ENCODE data around the gene CSE1L. TPM values are rescaled to one million over a fixed set of nuclear protein-coding genes. Genes with fewer than 3 reads are reported as not detected.
"Not testable (repeated sequence)": the region's sequence is repeated elsewhere in the genome, so short reads cannot be mapped to it uniquely, and the experiment has no call there.

The CSE1L gene
- total RNA-seq, 1 donor from 2014 or later: 40.7 TPM

GRCh38 chr20:49103647-49104364 lies 57.7 kb downstream of the CSE1L start:
- no peak overlapping the region for H3K27ac Mint-ChIP-seq (ENCODE audit: unreplicated experiment)
- no peaks in the 10 kb centered on the region for H3K27me3 Mint-ChIP-seq (ENCODE audit: low read depth)
- TF ChIP-seq CTCF (IDR thresholded peaks at IDR 0.05): no peak
- no peak overlapping the region for H3K4me3 Mint-ChIP-seq (ENCODE audit: unreplicated experiment)
- no peak for DNase-seq (ENCODE audit: low spot score)
- H3K36me3 Mint-ChIP-seq (ENCODE audit: low read depth): peaks cover 23% of the 10 kb centered on the region
- H3K9me3 Mint-ChIP-seq (ENCODE audit: low read depth): no peaks in the 10 kb centered on the region
- H3K4me1 Mint-ChIP-seq (ENCODE audit: low read depth): no peaks in the 10 kb centered on the region

GRCh38 chr20:49104365-49104648 lies 58.2 kb downstream of the CSE1L start:
- Mint-ChIP-seq H3K9me3 (ENCODE audit: low read depth) (no peaks in the 10 kb centered on the region), H3K4me1 (ENCODE audit: low read depth) (no peaks in the 10 kb centered on the region), H3K36me3 (ENCODE audit: low read depth) (peaks cover 22% of the 10 kb centered on the region), H3K27me3 (ENCODE audit: low read depth) (no peaks in the 10 kb centered on the region), H3K27ac (ENCODE audit: unreplicated experiment) (no peak overlapping the region), H3K4me3 (ENCODE audit: unreplicated experiment) (no peak overlapping the region)
- no peak for TF ChIP-seq CTCF (IDR thresholded peaks at IDR 0.05)
- DNase-seq (ENCODE audit: low spot score): no peak

DNA sequence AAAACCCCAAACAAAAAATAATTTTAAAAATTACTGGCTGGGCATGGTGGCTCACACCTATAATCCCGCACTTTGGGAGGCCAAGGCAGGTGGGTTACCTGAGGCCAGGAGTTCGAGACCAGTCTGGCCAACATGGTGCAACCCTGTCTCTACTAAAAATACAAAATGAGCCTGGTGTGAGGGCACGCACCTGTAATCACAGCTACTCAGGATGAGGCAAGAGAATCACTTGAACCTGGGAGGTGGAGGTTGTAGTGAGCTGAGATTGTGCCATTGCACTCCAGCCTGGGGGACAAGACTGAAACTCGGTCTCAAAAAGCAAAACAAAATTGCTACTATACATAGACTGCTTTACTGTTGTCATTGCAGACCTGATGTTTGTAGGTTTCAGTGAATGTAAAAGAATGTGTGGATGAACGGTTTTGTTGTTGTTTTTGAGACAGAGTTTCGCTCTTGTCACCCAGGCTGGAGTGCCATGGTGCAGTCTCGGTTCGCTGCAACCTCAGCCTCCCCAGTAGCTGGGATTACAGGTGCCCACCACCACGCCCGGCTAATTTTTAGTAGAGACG lies 59.0 kb downstream of the CSE1L start:
- not testable (repeated sequence) for H3K27ac Mint-ChIP-seq (ENCODE audit: unreplicated experiment); H3K4me3 Mint-ChIP-seq (ENCODE audit: unreplicated experiment); H3K4me1 Mint-ChIP-seq (ENCODE audit: low read depth); H3K9me3 Mint-ChIP-seq (ENCODE audit: low read depth); H3K27me3 Mint-ChIP-seq (ENCODE audit: low read depth); DNase-seq (ENCODE audit: low spot score)
- peaks cover 21% of the 10 kb centered on the region for H3K36me3 Mint-ChIP-seq (ENCODE audit: low read depth)

DNA sequence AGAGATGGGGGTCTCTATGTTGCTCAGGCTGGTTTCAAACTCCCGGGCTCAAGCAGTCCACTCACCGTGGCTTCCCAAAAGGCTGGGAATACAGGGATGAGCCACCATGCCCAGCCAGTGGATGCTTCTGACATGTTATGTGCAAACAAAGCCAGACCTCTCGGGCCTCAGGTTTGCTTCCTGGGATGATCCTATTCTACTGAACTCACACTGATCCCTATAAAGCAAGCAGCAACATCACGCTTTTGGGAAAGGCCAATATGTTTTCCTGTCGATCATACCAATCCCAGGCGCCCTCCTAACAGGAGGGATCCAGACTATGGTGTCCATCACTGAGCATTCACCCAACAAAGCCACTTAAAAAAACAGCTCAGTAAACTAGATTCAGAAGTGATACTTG lies 60.2 kb downstream of the CSE1L start:
- no peak for DNase-seq (ENCODE audit: low spot score)
- TF ChIP-seq CTCF (IDR thresholded peaks at IDR 0.05): no peak
- Mint-ChIP-seq H3K4me3 (ENCODE audit: unreplicated experiment) (no peak overlapping the region), H3K9me3 (ENCODE audit: low read depth) (no peaks in the 10 kb centered on the region), H3K4me1 (ENCODE audit: low read depth) (no peaks in the 10 kb centered on the region), H3K27me3 (ENCODE audit: low read depth) (no peaks in the 10 kb centered on the region), H3K27ac (ENCODE audit: unreplicated experiment) (no peak overlapping the region), H3K36me3 (ENCODE audit: low read depth) (peaks cover 23% of the 10 kb centered on the region)

DNA sequence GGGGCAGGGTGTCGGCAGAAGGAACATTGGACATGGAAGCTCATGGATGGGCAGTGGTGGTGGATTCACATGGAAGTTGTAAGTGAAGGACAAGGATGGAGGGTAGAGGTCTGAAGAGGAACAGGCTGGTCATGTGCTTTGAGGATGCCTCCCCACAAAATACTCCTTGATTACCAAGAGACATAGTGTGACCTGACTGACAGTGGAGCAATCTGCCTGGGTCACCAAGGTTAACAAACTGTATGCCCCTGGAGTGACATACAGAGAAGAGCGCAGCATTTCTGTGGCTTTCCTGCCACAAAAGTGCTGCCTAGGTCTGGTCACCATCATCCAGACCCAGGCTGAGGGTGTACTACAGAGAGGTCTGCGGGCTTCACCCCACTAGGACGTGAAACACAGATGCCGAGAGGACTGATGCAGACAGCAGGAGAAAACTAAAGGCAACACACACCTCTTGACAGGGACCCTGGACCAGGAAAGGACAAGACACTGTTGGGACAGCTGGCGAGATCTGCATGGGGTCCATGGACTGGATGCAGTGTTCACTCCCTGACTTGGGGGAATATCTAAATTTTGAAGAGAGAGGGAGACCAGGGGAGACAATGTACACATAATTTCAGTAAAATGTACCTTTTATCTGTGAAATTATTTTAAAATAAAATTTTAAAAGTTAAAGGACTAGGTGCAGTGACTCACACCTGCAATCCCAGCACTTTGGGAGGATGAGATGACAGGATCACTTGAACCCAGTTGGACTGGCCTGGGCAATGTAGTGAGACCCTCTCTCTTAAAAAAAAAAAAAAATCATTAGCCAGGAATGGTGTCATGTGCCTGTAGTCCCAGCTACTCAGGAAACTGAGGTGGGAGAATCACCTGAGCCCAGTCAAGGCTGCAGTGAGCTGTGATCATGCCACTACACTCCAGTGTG lies 64.9 kb downstream of the CSE1L start:
- peaks cover 14% of the 10 kb centered on the region for H3K4me1 Mint-ChIP-seq (ENCODE audit: low read depth)
- no peaks in the 10 kb centered on the region for H3K27me3 Mint-ChIP-seq (ENCODE audit: low read depth)
- no peak for DNase-seq (ENCODE audit: low spot score)
- TF ChIP-seq CTCF (IDR thresholded peaks at IDR 0.05): no peak
- H3K4me3 Mint-ChIP-seq (ENCODE audit: unreplicated experiment): no peak overlapping the region
- no peaks in the 10 kb centered on the region for H3K9me3 Mint-ChIP-seq (ENCODE audit: low read depth)
- H3K27ac Mint-ChIP-seq (ENCODE audit: unreplicated experiment): peak overlapping the region; percentile 69
- H3K36me3 Mint-ChIP-seq (ENCODE audit: low read depth): peaks cover 22% of the 10 kb centered on the region

All from chondrocyte (in vitro differentiated cells).